Left lobe of liver (tissue), 2 donors: ENCODE data around the gene STAT1. TPM values are rescaled to one million over a fixed set of nuclear protein-coding genes. Genes with fewer than 3 reads are reported as not detected.
"Not testable (repeated sequence)": the region's sequence is repeated elsewhere in the genome, so short reads cannot be mapped to it uniquely, and the experiment has no call there.

ENCODE experiments used
- ATAC-seq: fragments of 200-7000 bp; cut with Tn5 transposase; one replicate; pipeline ENCODE4 v1.9.1; 2020; ENCODE audit warnings: mild to moderate bottlenecking, moderate library complexity
- DNase-seq: peaks from one replicate; pipeline ENCODE4 v3.0.0-alpha.2; 2020; ENCODE audit warnings: low spot score
- total RNA-seq: library from RNA; stranded (reverse); gene quantifications from one replicate; pipeline ENCODE4 v1.2.1, GENCODE V29; 2021
- donor health status: DM: no; HTN: no; CAD: no; lungs with moderate emphysema.
- donor health status: DM: no; HTN: yes; CAD: no.

The STAT1 gene
- total RNA-seq, 1 donor from 2014 or later: 26.1 TPM

GRCh38 chr2:190965580-190966222, 48.3 kb downstream of the STAT1 start:
- DNase-seq: no peak
- ATAC-seq: no peak

- ATAC-seq: peak; percentile 18
- DNase-seq: no peak
Observed at GRCh38 chr2:190964170-190964795, 49.7 kb downstream of the STAT1 start.

- no peak for DNase-seq
- no peak for ATAC-seq
Observed at GRCh38 chr2:190963088-190963487, 50.9 kb downstream of the STAT1 start.

GRCh38 chr2:190961918-190962487, 52.0 kb downstream of the STAT1 start:
- no peak for ATAC-seq
- no peak for DNase-seq

- DNase-seq, ATAC-seq: not testable (repeated sequence)
Observed at GRCh38 chr2:190961117-190961516, 52.9 kb downstream of the STAT1 start.

GRCh38 chr2:190959911-190960788, 53.8 kb downstream of the STAT1 start:
- no peak for DNase-seq
- no peak for ATAC-seq

DNA sequence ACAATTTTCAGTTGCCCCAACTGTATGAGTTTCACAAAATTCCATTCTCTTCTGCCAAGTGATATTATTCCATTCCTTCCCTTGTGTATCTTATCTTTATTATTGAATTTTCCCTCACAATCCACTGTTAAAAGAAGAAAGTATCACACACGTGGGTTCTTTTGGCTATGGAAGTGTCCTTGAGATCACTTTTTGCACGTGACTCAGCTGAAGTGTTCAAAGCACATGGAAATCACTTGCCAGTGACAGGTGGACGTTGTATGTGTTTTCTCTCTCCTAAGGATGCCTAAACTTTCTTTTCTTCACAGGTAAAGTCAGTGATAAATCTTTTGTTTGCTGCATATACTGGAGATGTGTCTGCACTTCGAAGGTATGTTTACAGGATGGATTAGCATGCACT, 60.7 kb downstream of the STAT1 start:
- no peak for DNase-seq
- ATAC-seq: no peak

- no peak for ATAC-seq
- DNase-seq: no peak
Observed at GRCh38 chr2:190950566-190950991, 63.4 kb downstream of the STAT1 start.

GRCh38 chr2:190948671-190949070, 65.3 kb downstream of the STAT1 start:
- no peak for DNase-seq
- ATAC-seq: no peak

DNA sequence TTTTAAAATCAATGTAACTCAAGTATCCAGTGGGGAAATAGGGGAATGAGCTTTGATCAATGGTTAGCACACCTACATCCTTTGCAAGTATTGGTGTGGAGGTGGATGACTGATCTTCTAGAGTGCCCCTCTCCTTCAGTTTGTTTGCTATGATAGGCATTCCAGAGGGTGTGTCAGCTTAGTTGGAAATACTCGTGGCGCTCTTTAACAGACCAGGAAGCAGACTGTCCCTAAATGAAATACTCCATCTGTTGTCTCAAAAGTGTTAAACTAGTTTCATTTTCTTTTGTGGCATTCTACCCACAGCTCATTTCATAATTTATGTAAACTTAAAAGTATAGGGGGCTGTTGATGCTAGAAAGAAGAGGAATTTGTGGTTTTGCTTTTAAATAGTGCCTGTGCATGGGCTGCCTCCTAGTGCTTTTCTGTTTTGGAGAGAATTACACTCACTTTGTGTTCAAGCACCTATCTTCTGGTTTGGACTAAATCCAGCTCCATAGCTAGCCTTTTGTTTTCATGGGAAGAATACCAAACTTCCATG, 66.2 kb downstream of the STAT1 start:
- DNase-seq (no peak), ATAC-seq (peak; percentile 29)

- DNase-seq (no peak), ATAC-seq (no peak)
Observed at GRCh38 chr2:190947141-190947540, 66.8 kb downstream of the STAT1 start.

GRCh38 chr2:190943706-190944105, 70.3 kb downstream of the STAT1 start:
- DNase-seq: no peak
- no peak for ATAC-seq

GRCh38 chr2:190942697-190943096, 71.3 kb downstream of the STAT1 start:
- no peak for DNase-seq
- no peak for ATAC-seq

GRCh38 chr2:190941571-190941970, 72.4 kb downstream of the STAT1 start:
- DNase-seq (no peak), ATAC-seq (no peak)

- DNase-seq (no peak), ATAC-seq (no peak)
Observed at GRCh38 chr2:190940454-190940853, 73.5 kb downstream of the STAT1 start.

DNA sequence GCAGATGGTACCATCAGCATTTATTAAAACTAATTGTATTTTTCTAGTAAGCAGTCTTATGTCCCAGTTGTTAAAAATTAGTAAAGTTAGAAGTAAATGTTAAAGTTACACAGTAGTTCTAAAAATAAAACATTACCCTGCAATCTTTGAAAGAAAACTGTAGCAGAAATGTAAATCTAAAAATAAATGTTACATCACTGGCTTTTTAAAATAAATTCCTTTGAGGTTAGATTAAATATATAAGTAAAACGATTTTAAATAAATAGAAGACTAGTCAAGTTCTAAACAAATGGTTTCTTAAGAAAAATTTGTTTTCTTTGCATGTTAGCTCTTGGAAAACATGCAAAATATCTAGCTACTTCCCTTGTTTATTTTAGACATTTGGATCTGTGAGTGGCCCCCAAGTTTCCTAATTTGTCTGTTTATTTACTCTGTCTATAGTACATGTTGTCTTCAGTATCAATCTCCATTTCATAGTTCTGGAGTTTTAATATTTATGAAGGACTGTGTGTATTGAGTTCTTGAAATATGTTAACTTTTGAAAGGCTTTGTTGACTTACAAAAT, 75.1 kb downstream of the STAT1 start:
- no peak for DNase-seq
- ATAC-seq: no peak

- DNase-seq (no peak), ATAC-seq (no peak)
Observed at GRCh38 chr2:190935054-190935453, 78.9 kb downstream of the STAT1 start.

GRCh38 chr2:190933361-190933760, 80.6 kb downstream of the STAT1 start:
- no peak for DNase-seq
- ATAC-seq: no peak

- ATAC-seq: no peak
- no peak for DNase-seq
Observed at GRCh38 chr2:190932514-190932913, 81.5 kb downstream of the STAT1 start.

GRCh38 chr2:190930411-190930810, 83.6 kb downstream of the STAT1 start:
- DNase-seq (no peak), ATAC-seq (no peak)

- ATAC-seq (no peak), DNase-seq (no peak)
Observed at GRCh38 chr2:190929919-190930318, 84.1 kb downstream of the STAT1 start.
